GM18507 (cell line): ENCODE measurements around the gene CHRNB1.
"Not testable (repeated sequence)": the region's sequence is repeated elsewhere in the genome, so short reads cannot be mapped to it uniquely, and the experiment has no call there.

ENCODE experiments used
- DNase-seq: peaks from one replicate; pipeline ENCODE4 v3.0.0; 2011; ENCODE audit warnings: low read depth; ENCODE audit not compliant: insufficient read length; ENCODE audit errors: extremely low spot score
- FAIRE-seq: peaks from 2 replicates; lab custom pipeline; 2011; peaks lifted over from hg19 to GRCh38; lab: Jason Lieb, UNC

CHRNB1 gene

GRCh38 chr17:7478276-7479212, 33.7 kb downstream of the CHRNB1 start:
- FAIRE-seq (no peak), DNase-seq (no peak)

GRCh38 chr17:7479213-7480088, 34.6 kb downstream of the CHRNB1 start, which contains the start of gene ZBTB4:
Gene ZBTB4 (minus strand): TSS chr17:7479631. CDS start chr17:7466801, 12,830 bp downstream.
- FAIRE-seq = no peak

GRCh38 chr17:7480089-7480384, 35.2 kb downstream of the CHRNB1 start:
- DNase-seq (no peak), FAIRE-seq (no peak)

More at GRCh38 chr17:7479213-7480088, 34.6 kb downstream of the CHRNB1 start, which contains the start of gene ZBTB4:
- peak; percentile 39 for DNase-seq

- not testable (repeated sequence) for FAIRE-seq, DNase-seq
Measured at GRCh38 chr17:7481275-7481674, 36.4 kb downstream of the CHRNB1 start, which contains the start of gene SLC35G6. Gene SLC35G6 (plus strand): TSS chr17:7481446. CDS start chr17:7481517, 71 bp downstream.

DNA sequence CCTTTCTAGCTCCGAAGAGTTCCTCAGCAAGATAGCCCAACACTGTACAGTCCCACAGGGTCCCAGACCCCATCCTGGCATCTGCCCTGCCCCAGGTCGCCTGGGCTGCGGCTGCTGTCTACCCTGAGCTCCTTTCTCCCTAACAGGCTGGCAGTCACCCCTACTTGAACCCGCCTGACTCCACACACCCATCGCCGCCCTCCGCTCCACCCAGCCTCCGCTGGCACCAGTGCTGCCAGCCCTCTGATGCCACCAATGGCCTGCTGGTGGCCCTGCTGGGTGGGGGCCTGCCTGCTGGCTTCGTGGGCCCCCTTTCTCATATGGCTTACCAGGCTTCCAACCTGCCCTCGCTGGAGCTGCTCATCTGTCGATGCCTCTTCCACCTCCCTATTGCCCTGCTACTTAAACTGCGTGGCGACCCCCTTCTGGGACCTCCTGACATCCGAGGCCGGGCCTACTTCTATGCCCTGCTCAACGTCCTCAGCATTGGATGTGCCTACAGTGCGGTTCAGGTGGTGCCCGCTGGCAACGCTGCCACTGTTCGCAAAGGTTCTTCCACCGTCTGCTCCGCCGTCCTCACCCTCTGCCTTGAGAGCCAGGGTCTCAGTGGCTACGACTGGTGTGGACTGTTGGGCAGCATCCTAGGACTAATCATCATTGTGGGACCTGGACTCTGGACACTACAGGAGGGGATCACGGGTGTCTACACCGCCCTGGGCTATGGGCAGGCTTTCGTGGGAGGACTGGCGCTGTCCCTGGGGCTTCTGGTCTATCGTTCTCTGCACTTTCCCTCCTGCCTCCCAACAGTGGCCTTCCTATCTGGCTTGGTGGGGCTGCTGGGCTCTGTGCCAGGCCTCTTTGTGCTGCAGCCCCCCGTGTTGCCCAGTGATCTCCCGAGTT, 37.2 kb downstream of the CHRNB1 start:
- not testable (repeated sequence) for FAIRE-seq, DNase-seq

- FAIRE-seq = peak; percentile 24
- DNase-seq = not testable (repeated sequence)
Measured at GRCh38 chr17:7482742-7483088, 37.9 kb downstream of the CHRNB1 start.

- no peak for FAIRE-seq
Measured at GRCh38 chr17:7483255-7484066, 38.6 kb downstream of the CHRNB1 start.

DNA sequence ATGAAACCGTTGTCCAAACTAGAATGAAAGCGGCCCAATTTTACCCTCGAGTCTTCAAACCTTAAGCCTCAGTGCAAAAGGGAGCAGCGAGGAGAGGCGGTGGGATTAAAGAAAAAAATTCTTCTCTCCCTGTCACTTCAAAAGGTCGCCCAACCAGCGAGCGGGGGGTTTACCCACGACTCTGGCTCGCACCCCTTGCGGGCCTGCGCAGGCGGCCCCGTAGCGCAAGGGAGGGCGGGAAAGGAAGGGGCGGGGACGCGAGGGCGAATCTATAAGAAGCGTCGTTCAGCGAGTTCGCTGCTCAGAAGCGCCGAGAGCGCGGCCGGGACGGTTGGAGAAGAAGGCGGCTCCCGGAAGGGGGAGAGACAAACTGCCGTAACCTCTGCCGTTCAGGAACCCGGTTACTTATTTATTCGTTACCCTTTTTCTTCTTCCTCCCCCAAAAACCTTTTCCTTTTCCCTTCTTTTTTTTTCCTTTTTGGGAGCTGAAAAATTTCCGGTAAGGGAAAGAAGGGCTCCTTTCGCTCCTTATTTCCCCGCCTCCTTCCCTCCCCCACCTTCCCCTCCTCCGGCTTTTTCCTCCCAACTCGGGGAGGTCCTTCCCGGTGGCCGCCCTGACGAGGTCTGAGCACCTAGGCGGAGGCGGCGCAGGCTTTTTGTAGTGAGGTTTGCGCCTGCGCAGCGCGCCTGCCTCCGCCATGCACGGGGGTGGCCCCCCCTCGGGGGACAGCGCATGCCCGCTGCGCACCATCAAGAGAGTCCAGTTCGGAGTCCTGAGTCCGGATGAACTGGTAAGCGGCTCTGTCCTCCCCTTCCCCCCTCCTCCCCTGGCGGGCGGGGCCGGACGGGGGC, 39.4 kb downstream of the CHRNB1 start, which contains the start of gene POLR2A:
POLR2A (plus strand) TSS at position 300 of the 852 bp plus-strand sequence.
- FAIRE-seq (peak; percentile 96), DNase-seq (peak; percentile 98)

More at GRCh38 chr17:7483255-7484066, 38.6 kb downstream of the CHRNB1 start:
- DNase-seq = peak; percentile 79

- FAIRE-seq = no peak
- no peak for DNase-seq
Measured at GRCh38 chr17:7484919-7485377, 40.1 kb downstream of the CHRNB1 start.

- FAIRE-seq = no peak
- no peak for DNase-seq
Measured at GRCh38 chr17:7486181-7486580, 41.3 kb downstream of the CHRNB1 start.

DNA sequence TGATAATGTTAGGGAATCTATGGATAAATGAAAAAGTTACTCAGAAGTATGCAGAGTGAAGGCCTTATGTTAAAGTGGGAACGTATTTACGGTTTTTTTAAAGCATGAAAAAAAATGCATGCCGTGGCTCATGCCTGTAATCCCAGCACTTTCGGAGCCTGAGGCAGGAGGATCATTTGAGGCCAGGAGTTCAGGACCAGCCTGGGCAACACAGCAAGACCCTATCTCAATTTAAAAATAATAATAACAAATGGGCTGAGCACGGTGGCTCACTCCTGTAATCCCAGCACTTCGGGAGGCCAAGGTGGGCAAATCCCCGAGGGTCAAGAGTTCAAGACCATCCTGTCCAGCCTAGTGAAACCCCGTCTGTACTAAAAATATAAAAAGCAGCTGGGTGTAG, 45.3 kb downstream of the CHRNB1 start:
- FAIRE-seq = no peak

DNA sequence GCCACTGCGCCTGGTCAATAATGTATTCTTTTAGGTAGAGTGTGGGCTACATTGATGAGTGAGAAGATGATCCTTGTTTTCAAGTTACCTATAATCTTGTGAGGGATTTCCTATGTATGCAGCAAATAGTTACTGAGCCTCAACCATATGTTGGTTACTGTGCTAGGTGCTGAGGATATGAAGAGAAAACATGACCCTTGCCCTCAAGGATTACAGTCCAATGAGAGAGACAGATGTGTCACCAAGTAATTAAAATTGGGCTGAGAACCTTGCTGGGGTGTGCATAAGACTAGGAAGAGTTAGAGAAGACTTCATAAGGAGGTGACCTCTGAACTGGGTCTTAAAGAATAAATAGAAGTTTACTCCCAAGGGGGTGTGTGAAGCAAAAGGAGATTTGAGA, 46.7 kb downstream of the CHRNB1 start:
- no peak for FAIRE-seq
- DNase-seq = no peak

More for the DNA sequence above, 45.3 kb downstream of the CHRNB1 start:
- DNase-seq = no peak

DNA sequence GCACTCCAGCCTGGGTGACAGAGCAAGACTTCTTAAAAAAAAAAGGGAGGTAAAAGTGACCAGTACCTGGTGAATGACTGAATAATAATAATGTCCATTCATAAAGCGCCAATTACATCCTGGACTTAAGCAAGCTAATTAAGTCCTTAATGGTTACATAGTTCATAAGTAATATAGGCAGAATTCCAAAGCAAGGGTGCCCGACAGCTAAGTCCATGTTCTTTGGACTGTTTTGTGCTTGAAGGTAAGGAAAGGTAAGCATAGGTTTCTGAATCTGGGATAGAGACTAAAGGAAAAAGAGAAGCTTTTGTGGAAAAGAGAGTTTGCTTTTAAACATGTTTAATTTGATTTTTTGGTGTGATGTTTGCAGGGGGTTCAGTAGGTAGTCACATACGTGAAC, 49.1 kb downstream of the CHRNB1 start:
- DNase-seq = no peak
- no peak for FAIRE-seq

GRCh38 chr17:7495906-7496434, 51.1 kb downstream of the CHRNB1 start:
- FAIRE-seq (no peak), DNase-seq (no peak)

DNA sequence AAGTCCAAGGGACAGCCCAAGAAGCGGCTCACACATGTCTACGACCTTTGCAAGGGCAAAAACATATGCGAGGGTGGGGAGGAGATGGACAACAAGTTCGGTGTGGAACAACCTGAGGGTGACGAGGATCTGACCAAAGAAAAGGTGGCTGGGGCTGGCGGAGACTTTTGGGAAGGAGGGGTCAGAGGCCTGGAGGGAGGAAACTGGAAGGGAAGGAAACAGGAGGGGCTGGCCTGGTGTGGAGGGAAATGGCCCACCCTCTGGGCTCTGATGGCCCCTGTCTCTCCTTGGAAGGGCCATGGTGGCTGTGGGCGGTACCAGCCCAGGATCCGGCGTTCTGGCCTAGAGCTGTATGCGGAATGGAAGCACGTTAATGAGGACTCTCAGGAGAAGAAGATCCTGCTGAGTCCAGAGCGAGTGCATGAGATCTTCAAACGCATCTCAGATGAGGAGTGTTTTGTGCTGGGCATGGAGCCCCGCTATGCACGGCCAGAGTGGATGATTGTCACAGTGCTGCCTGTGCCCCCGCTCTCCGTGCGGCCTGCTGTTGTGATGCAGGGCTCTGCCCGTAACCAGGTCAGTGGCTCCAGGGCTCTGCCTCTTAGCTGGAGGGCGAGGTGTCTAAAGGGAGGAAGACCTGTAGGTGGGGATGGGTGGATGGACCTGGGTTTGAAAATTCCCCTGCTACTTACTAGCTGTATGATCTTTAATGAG, 51.8 kb downstream of the CHRNB1 start:
- no peak for DNase-seq
- no peak for FAIRE-seq

DNA sequence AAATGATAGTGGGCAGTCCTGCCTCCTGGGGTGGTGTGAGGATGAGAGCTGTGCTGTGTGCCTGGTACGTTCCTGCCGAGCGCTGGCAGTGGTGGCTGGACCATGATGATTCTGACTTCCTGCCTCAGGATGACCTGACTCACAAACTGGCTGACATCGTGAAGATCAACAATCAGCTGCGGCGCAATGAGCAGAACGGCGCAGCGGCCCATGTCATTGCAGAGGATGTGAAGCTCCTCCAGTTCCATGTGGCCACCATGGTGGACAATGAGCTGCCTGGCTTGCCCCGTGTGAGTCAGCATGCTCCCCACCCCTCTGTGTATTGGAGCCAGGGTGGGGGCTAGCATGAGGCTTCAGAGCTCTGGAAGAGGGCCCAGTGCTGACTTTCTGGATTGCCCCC, 52.4 kb downstream of the CHRNB1 start:
- DNase-seq = no peak
- FAIRE-seq = no peak
